Heart left ventricle (tissue), 13 donors: ENCODE data around the gene TRIM17.

Source experiments
- CTCF ChIP-seq, 12 donors: fragments of 200-600 bp; sonication (generic) in 4 of 12; IDR thresholded peaks; one replicate each; pipeline versions ENCODE4 v1.5.0 to v1.8.0; 2018 to 2022; ENCODE audit warnings: antibody characterized with exemption in 12 of 12, mild to moderate bottlenecking in 5 of 12
- POLR2A ChIP-seq, 2 donors: fragments of 450-650 bp; IDR thresholded peaks; one replicate each; pipeline ENCODE4 v1.6.1; 2017; ENCODE audit warnings: antibody characterized with exemption in 2 of 2, mild to moderate bottlenecking in 2 of 2, moderate library complexity in 2 of 2
- donor health status: ischemic (EF 13 %, LVEDD 7.1; RV severe dilation, severe dysfunction).
- donor health status: DM: no; HTN: yes; CAD: no.
- donor health status: DM: no; HTN: no; CAD: no.
- donor health status: ischemic (EF 25% LVEDD 6.9; RV normal size, moderate dysfunction).
- donor health status: ischemic (EF 25% LVEDD 5.7; RV mildly dilated, moderate dysfunction).
- donor health status: ischemic (EF 35%, LVEDD 5.7; RV mildly dilated, moderate dysfunction).
- donor health status: nonischemic (EF 11% LVEDD 7.7; RV severe dilation, severe dysfunction).
- donor health status: DM: yes; HTN: yes; CAD: no.
- donor health status: PGD.
- donor health status: ischemic (EF 29% LVEDD 5.4; RV normal size, mild dysfunction).
- donor health status: nonischemic (EF 23%, LVEDD 6.1; RV moderate dilation, normal function).

GRCh38 chr1:228457017-228457395, 40.3 kb upstream of the TRIM17 start:
- TF ChIP-seq CTCF (IDR thresholded peaks at IDR 0.05) (no peak), POLR2A (IDR thresholded peaks at IDR 0.05) (no peak)
